ENCODE results near the gene SMIM28.
A peak's percentile ranks its signal among the peaks of the same experiment; 100 is the strongest.

The SMIM28 gene

GRCh38 chr6:138404666-138405337, 27.1 kb downstream of the SMIM28 start:
- peak in 1 of 2 experiments; percentile 33 for DNase-seq (ENCODE audit: low spot score in 2 of 2)
- Histone ChIP-seq H3K4me3 (peak overlapping the region; percentile 69), H3K27me3 (ENCODE audit: low read depth) (no peaks in the 10 kb centered on the region), H3K9me3 (no peaks in the 10 kb centered on the region), H3K4me1 (peaks cover 16% of the 10 kb centered on the region), H3K36me3 (replicated peaks) (peaks cover 41% of the 10 kb centered on the region)
- in situ Hi-C loops (cut with MboI; ENCODE audit: low sequenced_read_pairs) = no loop called here

- Histone ChIP-seq H3K36me3 (replicated peaks) (peaks cover 48% of the 10 kb centered on the region), H3K4me3 (no peak overlapping the region), H3K9me3 (no peaks in the 10 kb centered on the region), H3K27me3 (ENCODE audit: low read depth) (no peaks in the 10 kb centered on the region), H3K4me1 (peaks cover 16% of the 10 kb centered on the region)
- no peak for DNase-seq (ENCODE audit: low spot score in 2 of 2)
- in situ Hi-C loops (cut with MboI; ENCODE audit: low sequenced_read_pairs) = no loop called here
Observed at GRCh38 chr6:138405816-138406413, 28.2 kb downstream of the SMIM28 start.

DNA sequence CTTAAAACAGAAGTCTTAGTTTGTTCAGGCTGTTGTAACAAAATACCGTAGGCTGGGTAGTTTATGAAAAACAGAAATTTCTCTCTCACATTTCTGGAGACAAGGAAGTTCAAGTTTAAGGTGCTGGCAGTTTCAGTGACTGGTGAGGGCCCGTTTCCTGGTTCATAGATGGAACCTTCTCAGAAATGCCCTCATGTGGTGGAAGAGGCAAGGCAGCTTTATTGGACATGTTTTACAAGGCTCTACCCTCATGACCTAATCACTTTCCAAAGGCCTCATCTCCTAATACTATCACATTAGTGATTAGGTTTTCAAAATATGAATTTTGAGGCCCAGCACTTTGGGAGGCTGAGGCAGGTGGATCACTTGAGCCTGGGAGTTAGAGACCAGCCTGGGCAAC, 28.7 kb downstream of the SMIM28 start:
- in situ Hi-C loops (cut with MboI; ENCODE audit: low sequenced_read_pairs) = no loop called here
- DNase-seq (ENCODE audit: low spot score in 2 of 2) = no peak
- Histone ChIP-seq H3K27me3 (ENCODE audit: low read depth) (no peaks in the 10 kb centered on the region), H3K36me3 (replicated peaks) (peaks cover 54% of the 10 kb centered on the region), H3K4me1 (peaks cover 16% of the 10 kb centered on the region), H3K9me3 (no peaks in the 10 kb centered on the region), H3K4me3 (no peak overlapping the region)

- H3K9me3 ChIP-seq = no peaks in the 10 kb centered on the region
- peaks cover 82% of the 10 kb centered on the region for H3K36me3 ChIP-seq (replicated peaks)
- H3K27me3 ChIP-seq (ENCODE audit: low read depth) = no peaks in the 10 kb centered on the region
- peaks cover 9% of the 10 kb centered on the region for H3K4me1 ChIP-seq
- in situ Hi-C loops (cut with MboI; ENCODE audit: low sequenced_read_pairs) = loop anchor here (10.0 kb wide), 1 partner anchor 295 kb away; no protein-coding TSS in a partner anchor
- no peak for DNase-seq (ENCODE audit: low spot score in 2 of 2)
- H3K4me3 ChIP-seq = no peak overlapping the region
Observed at GRCh38 chr6:138410048-138410735, 32.5 kb downstream of the SMIM28 start.

GRCh38 chr6:138410972-138411880, 33.5 kb downstream of the SMIM28 start:
- Histone ChIP-seq H3K36me3 (replicated peaks) (peaks cover 77% of the 10 kb centered on the region), H3K4me1 (no peaks in the 10 kb centered on the region; the same call in 1 of the 2 replicates), H3K4me3 (no peak overlapping the region), H3K27me3 (ENCODE audit: low read depth) (no peaks in the 10 kb centered on the region), H3K9me3 (no peaks in the 10 kb centered on the region)
- in situ Hi-C loops (cut with MboI; ENCODE audit: low sequenced_read_pairs) = loop anchor here (10.0 kb wide), 1 partner anchor 296 kb away; no protein-coding TSS in a partner anchor
- no peak for DNase-seq (ENCODE audit: low spot score in 2 of 2)

- Histone ChIP-seq H3K36me3 (replicated peaks) (peaks cover 49% of the 10 kb centered on the region), H3K27me3 (ENCODE audit: low read depth) (no peaks in the 10 kb centered on the region), H3K4me1 (no peaks in the 10 kb centered on the region), H3K4me3 (no peak overlapping the region), H3K9me3 (no peaks in the 10 kb centered on the region)
- DNase-seq (ENCODE audit: low spot score in 2 of 2) = no peak
- in situ Hi-C loops (cut with MboI; ENCODE audit: low sequenced_read_pairs) = loop anchor here (10.0 kb wide), 1 partner anchor 300 kb away; no protein-coding TSS in a partner anchor
Observed at GRCh38 chr6:138415125-138415524, 37.4 kb downstream of the SMIM28 start.

DNA sequence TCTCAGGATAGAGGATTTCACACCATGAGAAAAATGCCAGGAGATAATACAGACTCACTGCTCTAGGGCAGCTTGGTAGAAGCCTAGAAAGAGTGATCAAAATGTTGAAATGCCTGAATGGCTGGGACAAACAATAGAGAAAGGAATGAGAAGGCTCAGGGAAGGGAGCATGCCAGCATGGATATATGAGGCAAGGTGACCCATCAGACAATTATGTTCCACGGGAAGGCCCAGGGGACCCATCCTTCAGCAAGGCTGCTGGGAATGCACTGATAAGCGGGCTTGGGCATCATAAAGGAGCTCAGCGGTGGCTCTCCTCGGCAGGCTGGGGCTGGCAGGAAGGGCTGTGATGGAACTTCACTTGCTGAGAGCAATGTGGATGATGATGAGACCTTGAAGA, 38.5 kb downstream of the SMIM28 start:
- Histone ChIP-seq H3K9me3 (no peaks in the 10 kb centered on the region), H3K27me3 (ENCODE audit: low read depth) (no peaks in the 10 kb centered on the region), H3K4me3 (no peak overlapping the region), H3K36me3 (replicated peaks) (peaks cover 43% of the 10 kb centered on the region), H3K4me1 (no peaks in the 10 kb centered on the region)
- in situ Hi-C loops (cut with MboI; ENCODE audit: low sequenced_read_pairs) = loop anchor here (10.0 kb wide), 1 partner anchor 301 kb away; no protein-coding TSS in a partner anchor
- DNase-seq (ENCODE audit: low spot score in 2 of 2) = no peak

- no peaks in the 10 kb centered on the region for H3K27me3 ChIP-seq (ENCODE audit: low read depth)
- H3K36me3 ChIP-seq (replicated peaks) = peaks cover 38% of the 10 kb centered on the region
- H3K4me1 ChIP-seq = no peaks in the 10 kb centered on the region
- in situ Hi-C loops (cut with MboI; ENCODE audit: low sequenced_read_pairs) = loop anchor here (10.0 kb wide), 1 partner anchor 303 kb away; no protein-coding TSS in a partner anchor
- H3K4me3 ChIP-seq = no peak overlapping the region
- H3K9me3 ChIP-seq = no peaks in the 10 kb centered on the region
- DNase-seq (ENCODE audit: low spot score in 2 of 2) = no peak
Observed at GRCh38 chr6:138417493-138418117, 39.9 kb downstream of the SMIM28 start.

DNA sequence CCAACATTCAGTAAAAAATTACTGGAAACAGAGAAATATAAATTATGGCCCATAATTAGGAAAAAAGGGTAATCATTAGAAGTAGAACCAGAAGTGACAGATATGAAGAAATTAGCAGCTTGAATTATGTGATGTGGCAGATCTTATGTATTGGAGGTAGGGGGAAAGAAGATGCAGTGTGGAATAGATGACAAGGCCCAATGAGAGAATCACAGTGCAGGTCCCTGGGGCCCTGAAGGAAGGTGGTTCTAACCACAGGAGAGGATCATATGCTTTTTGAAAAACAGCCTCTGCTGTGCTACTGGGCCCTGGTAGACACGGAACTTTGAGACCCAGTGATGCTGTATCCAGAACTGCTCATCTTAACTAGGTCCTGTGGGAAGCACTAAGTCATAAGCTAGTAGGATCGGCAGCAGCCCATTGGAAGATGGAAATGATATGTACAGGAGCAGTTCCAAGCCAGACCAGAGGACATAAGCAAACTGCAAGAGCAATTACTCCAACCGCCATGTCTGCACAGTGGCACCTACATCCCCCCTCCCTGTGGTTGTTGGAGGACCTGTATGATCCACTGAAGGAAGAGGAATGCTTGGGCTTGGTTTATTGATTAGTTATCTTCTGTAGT, 40.5 kb downstream of the SMIM28 start:
- in situ Hi-C loops (cut with MboI; ENCODE audit: low sequenced_read_pairs) = loop anchor here (10.0 kb wide), 1 partner anchor 303 kb away; no protein-coding TSS in a partner anchor
- DNase-seq (ENCODE audit: low spot score in 2 of 2) = no peak
- H3K9me3 ChIP-seq = no peaks in the 10 kb centered on the region
- no peaks in the 10 kb centered on the region for H3K27me3 ChIP-seq (ENCODE audit: low read depth)
- no peak overlapping the region for H3K4me3 ChIP-seq
- H3K4me1 ChIP-seq = no peaks in the 10 kb centered on the region
- peaks cover 34% of the 10 kb centered on the region for H3K36me3 ChIP-seq (replicated peaks)

DNA sequence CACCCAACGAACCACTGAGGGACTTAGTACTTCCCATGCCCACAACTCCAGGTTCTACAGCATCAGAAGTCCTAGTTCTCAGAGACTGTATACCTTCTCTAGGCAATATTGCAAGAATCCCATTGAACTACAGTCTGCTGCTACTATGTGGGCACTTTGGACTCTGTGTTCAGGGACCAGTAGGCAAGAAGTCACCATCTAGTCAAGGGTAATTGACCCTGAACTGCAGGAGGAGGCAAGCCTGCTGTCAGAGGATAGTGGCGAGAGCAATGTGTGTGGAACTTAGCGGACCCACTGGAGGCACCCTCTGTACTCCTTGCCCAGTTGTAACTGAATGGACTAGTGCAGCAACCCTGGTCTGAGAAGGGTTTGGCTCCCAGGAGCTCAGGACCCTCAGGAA, 42.1 kb downstream of the SMIM28 start:
- in situ Hi-C loops (cut with MboI; ENCODE audit: low sequenced_read_pairs) = loop anchor here (10.0 kb wide), 1 partner anchor 305 kb away; no protein-coding TSS in a partner anchor
- Histone ChIP-seq H3K4me3 (no peak overlapping the region), H3K27me3 (ENCODE audit: low read depth) (no peaks in the 10 kb centered on the region), H3K9me3 (no peaks in the 10 kb centered on the region), H3K36me3 (replicated peaks) (peaks cover 38% of the 10 kb centered on the region), H3K4me1 (no peaks in the 10 kb centered on the region)
- DNase-seq (ENCODE audit: low spot score in 2 of 2) = no peak

- in situ Hi-C loops (cut with MboI; ENCODE audit: low sequenced_read_pairs) = no loop called here
Observed at GRCh38 chr6:138420356-138420755, 42.7 kb downstream of the SMIM28 start.

GRCh38 chr6:138421089-138421488, 43.4 kb downstream of the SMIM28 start:
- Histone ChIP-seq H3K27me3 (ENCODE audit: low read depth) (no peaks in the 10 kb centered on the region), H3K9me3 (no peaks in the 10 kb centered on the region), H3K36me3 (replicated peaks) (peaks cover 49% of the 10 kb centered on the region), H3K4me1 (no peaks in the 10 kb centered on the region), H3K4me3 (no peak overlapping the region)
- in situ Hi-C loops (cut with MboI; ENCODE audit: low sequenced_read_pairs) = no loop called here
- no peak for DNase-seq (ENCODE audit: low spot score in 2 of 2)

More at GRCh38 chr6:138420356-138420755, 42.7 kb downstream of the SMIM28 start:
- Histone ChIP-seq H3K9me3 (no peaks in the 10 kb centered on the region), H3K36me3 (replicated peaks) (peaks cover 44% of the 10 kb centered on the region), H3K27me3 (ENCODE audit: low read depth) (no peaks in the 10 kb centered on the region), H3K4me1 (no peaks in the 10 kb centered on the region), H3K4me3 (no peak overlapping the region)
- DNase-seq (ENCODE audit: low spot score in 2 of 2) = no peak

All from HAP-1 (cell line).